ENCODE results near the gene NPIPA5. TPM values are rescaled to one million over a fixed set of nuclear protein-coding genes. Genes with fewer than 3 reads are reported as not detected.
"Not testable (repeated sequence)": the region's sequence is repeated elsewhere in the genome, so short reads cannot be mapped to it uniquely, and the experiment has no call there.

Gene NPIPA5
- polyA plus RNA-seq (2013, experiment 1 of 2; ENCODE audit: insufficient read length), result 1.4 TPM
- 2.5 TPM for polyA plus RNA-seq (2013, experiment 2 of 2; ENCODE audit: insufficient read length)

- not testable (repeated sequence) for DNase-seq
These were observed at the start of gene NPIPA5 for GRCh38 chr16:15378194-15378593. Gene NPIPA5 (minus strand): TSS chr16:15378294. CDS start chr16:15378294, 0 bp downstream.

DNA sequence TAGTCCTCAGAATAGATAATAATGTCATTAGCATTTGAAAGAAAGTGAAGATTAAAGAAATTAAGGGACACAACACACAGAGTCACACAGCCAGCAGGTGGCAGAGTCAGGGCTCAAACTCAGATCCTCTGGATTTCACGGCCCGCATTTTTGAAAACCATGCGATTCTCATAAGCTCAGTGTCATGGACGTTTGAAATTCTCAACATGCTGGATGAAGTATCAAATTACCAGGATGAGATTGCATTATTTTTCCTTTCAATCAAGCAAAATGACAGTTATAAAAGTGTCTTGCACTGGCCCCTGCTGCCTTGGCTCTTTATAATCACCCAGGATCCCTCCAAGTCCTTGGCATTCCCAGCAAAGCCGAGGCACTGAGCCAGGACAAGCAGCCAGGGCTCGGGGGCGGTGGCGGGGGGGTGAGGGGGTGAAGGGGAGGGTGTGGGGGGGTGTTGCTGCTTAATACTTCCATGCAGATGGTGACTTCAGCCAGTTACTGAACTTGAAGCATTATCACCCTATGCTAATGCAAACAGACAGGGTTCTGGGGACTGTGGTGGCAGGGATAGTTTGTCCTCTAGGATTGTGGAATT is 49.6 kb upstream of the NPIPA5 start:
- DNase-seq, result peak; percentile 92

DNA sequence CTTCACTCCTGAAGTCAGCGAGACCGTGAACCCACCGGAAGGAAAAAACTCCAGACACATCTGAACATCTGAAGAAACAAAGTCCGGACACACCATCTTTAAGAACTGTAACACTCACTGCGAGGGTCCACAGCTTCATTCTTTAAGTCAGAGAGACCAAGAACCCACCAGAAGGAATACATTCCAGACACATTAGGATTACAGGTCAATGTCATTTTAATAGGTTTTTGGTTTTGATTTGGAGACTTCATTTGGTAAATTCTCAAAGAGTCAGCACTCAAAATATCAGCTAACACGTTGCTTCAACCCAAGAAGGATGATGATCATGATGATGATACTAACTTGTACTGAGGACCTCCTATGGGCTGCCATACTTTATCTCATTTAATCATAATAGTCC is 48.7 kb upstream of the NPIPA5 start:
- DNase-seq, result no peak

- no peak for DNase-seq
These were observed 47.8 kb upstream of the NPIPA5 start for GRCh38 chr16:15425861-15426260.

- DNase-seq, result no peak
These were observed 44.1 kb upstream of the NPIPA5 start for GRCh38 chr16:15422222-15422621.

GRCh38 chr16:15421696-15422095 is 43.6 kb upstream of the NPIPA5 start:
- DNase-seq, result not testable (repeated sequence)

DNA sequence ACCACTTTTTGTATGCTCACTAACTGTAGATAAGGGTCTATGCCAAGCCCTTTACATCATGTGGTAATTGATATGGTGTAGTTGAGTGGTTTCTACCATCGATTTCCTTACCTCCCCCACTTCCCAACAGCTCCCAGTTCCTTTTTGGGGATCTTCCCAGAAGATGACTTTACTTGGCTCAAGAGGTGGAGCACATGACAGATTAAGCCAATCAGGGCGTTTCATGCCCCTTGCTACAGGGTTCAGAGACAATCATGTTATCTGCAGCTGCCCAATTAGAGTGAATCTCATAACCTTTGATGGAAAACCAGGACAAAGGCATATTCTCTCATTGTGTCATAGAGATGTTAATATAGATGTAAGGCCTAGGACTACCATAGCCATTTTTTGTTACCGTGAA is 40.1 kb upstream of the NPIPA5 start:
- no peak for DNase-seq

DNA sequence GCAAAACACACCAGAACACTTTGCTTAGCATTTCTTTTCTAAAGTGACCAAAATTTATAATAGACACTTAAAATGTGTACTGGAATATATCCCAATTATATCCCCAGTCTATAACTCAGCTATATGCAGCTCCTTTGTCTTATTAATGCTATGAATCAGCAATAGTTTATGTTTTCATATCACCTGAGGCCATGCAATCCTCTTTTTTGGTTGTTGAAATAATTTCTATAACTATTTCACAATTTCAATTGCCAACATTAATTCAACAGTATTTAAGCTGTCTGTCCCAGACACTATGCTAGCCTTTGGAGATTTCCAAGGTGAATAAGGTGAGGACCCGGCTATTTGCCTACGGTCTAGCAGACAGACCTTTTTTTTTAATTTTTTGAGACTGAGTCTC is 39.1 kb upstream of the NPIPA5 start:
- DNase-seq, result no peak

DNA sequence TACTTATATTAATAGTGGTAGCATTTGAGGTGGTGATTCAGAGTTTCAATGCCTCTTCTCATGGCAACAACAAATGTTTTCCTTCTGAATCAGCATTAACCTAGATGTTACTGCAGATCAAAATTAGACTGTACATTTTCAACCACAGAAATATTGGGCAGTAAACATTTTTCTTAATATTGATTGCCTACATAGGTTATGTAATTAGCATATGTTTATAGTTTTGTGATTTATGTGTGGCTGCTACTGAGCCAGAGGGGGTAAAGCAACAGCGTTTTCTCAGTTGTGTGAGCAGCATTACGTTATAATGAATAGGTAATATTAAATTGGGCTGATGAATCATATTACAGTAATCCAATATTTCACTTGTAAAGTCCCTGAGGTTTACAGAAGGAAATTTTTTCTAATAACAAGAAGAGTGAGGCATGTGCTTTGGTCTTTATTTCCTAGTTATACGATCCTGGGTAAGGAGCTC is 37.5 kb upstream of the NPIPA5 start:
- peak; percentile 18 for DNase-seq

- not testable (repeated sequence) for DNase-seq
These were observed 31.4 kb upstream of the NPIPA5 start for GRCh38 chr16:15409476-15409875.

DNA sequence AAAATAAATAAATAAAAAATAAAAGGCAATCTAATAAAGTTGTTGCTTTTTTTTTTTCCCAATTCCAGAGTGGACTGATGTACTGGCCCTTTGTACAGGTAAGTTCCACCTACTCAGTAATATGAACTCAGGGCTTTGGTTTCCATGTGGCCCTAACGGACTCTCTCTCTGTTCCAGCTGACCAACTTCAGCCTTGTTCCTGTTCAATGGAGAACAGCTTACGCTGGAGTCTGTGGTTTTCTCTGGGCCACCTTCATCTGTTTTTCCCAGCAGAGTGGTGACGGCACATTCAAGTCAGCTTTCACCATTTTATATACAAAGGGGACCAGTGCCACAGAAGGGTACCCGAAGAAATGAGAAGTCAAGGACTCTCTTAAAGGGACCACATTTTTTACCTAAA is 29.7 kb upstream of the NPIPA5 start:
- DNase-seq, result not testable (repeated sequence)

- DNase-seq, result no peak
These were observed 26.7 kb upstream of the NPIPA5 start for GRCh38 chr16:15404792-15405191.

- not testable (repeated sequence) for DNase-seq
These were observed 26.0 kb upstream of the NPIPA5 start for GRCh38 chr16:15404091-15404490.

- DNase-seq, result no peak
These were observed 25.4 kb upstream of the NPIPA5 start for GRCh38 chr16:15403392-15403995.

DNA sequence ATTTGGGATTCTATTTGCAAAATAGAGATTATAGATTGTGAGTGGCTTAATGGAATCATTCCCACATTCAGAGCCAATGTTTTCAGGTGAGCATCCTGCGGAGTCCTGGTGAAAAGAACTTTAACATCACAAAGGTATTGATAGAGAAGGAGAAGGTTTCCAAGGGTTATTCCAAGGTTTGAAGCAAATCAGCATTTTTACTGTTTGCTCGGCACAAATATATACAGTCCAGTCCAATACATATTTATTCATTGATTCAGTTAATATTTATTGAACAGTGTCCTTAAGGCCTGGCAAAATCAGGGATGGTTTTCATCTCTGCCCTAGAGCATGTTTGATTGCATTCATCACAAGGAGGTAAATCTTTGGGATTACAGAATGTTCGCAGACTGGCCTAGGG is 23.9 kb upstream of the NPIPA5 start:
- DNase-seq, result no peak

DNA sequence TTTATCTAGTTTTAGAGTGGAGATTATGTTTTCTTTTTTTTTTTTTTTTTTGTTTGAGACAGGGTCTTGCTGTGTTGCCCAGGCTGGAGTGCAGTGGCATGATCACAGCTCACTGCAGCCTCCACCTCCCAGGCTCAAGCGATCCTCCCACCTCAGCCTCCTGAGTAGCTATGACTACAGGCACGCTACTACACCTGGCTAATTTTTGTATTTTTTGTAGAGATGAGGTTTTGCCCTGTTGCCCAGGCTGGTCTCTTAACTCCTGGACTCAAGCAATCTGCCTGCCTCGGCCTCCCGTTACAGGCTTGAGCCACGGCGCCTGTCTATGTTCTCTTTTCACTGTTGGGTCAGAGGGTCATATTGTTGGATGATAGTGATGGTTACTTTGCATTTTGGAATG is 22.2 kb upstream of the NPIPA5 start:
- DNase-seq, result not testable (repeated sequence)

DNA sequence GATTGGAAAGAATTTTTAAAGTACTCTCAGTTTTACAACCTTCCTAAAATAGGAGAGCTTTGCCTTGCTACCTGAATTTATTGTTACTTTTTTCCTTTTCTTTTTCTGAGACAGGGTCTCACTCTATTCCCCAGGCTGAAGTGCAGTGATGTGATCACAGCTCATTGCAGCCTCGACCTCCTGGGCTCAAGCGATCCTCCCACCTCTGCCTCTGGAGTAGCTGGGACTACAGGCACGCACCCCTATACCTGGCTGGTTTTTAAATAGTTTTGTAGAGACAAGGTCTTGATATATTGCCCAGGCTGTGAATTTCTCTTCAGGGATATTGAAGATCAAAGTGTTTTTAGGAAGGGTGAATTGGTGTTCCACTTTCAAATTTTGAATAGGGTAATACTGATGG is 21.2 kb upstream of the NPIPA5 start:
- DNase-seq, result no peak

- DNase-seq, result no peak
These were observed 20.7 kb upstream of the NPIPA5 start for GRCh38 chr16:15398618-15399316.

DNA sequence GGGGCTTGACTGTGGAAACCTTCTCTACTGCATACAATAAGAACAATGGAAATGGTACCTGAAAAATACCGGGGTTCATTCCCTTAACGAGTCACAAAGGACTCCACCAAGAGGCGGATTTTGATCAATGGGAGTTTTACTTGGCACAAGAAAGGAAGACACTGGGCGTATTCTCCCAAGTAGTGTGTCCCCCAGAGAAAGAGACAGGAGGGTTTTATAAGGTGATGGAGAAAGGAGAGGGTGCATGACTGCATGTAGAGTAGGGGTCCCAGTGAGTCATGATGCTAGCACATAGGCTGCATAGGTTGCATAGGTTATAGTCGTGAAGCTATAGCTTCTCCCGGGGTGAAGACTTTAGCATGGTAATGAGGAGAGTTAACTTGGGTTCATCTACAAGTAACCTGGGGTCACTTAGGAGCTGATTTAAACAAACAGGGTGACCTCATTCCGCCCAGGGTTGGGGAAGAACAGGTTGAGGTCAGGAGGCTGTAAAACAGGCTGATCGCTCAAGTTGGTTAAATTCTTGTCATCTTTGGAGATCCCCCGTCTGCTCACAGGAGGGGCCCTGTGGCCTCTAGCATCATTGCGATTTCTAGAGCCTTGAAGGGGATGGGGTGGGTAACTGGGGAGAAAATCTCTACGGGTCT is 19.0 kb upstream of the NPIPA5 start:
- DNase-seq, result no peak

GRCh38 chr16:15396509-15396829 is 18.4 kb upstream of the NPIPA5 start:
- DNase-seq, result not testable (repeated sequence)

- not testable (repeated sequence) for DNase-seq
These were observed 17.8 kb upstream of the NPIPA5 start, which contains the start of gene MPV17L for GRCh38 chr16:15395631-15396508. Gene MPV17L (plus strand): TSS chr16:15395754. CDS start chr16:15395898, 144 bp downstream.

DNA sequence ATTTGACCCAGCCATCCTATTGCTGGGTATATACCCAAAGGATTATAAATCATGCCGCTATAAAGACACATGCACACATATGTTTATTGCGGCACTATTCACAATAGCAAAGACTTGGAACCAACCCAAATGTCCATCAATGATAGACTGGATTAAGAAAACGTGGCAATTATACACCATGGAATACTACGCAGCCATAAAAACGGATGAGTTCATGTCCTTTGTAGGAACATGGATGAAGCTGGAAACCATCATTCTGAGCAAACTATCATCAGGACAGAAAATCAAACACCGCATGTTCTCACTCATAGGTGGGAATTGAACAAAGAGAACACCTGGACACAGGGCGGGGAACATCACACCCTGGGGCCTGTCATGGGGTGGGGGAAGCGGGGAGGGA is 14.9 kb upstream of the NPIPA5 start:
- DNase-seq, result not testable (repeated sequence)
